IMR-90 (cell line): ENCODE results near the gene PRPF40A. TPM values are rescaled to one million over a fixed set of nuclear protein-coding genes. Genes with fewer than 3 reads are reported as not detected.

ENCODE experiments used
- ATAC-seq: fragments of 200-7000 bp; cut with Tn5 transposase; 2 replicates; pipeline ENCODE4 v1.9.1; 2020; ENCODE audit warnings: low read depth, mild to moderate bottlenecking, moderate library complexity
- BruUV-seq: library from RNA; stranded (reverse); fragments of 400-500 nt; replicated peaks from 2 replicates; lab custom pipeline; 2021; lab: Mats Ljungman, UMichigan
- CTCF ChIA-PET: fragments of 300-600 bp; formaldehyde crosslinking; extraction: SDS; loops from one replicate; lab custom pipeline; 2021; ENCODE audit warnings: antibody characterized with exemption; lab: Yijun Ruan, JAX
- POLR2A ChIA-PET: fragments of 300-600 bp; sonication (Branson Sonifier 250); formaldehyde crosslinking; loops from one replicate; lab custom pipeline; 2022; ENCODE audit warnings: antibody characterized with exemption; ENCODE audit not compliant: unreplicated experiment; lab: Charles Lee
- DNase-seq: peaks from one replicate; pipeline ENCODE4 v3.0.0; 2013
- H2AFZ ChIP-seq: replicated peaks from 2 replicates; pipeline ENCODE3; 2013; ENCODE audit warnings: low read length, mild to moderate bottlenecking; ENCODE audit not compliant: poor library complexity
- H2AK5ac ChIP-seq: 2 replicates; pipeline ENCODE4 v1.6.1; 2013; ENCODE audit warnings: low read depth, low read length, inconsistent platforms
- H2AK9ac ChIP-seq: replicated peaks from 2 replicates; pipeline ENCODE3; 2013; ENCODE audit warnings: mild to moderate bottlenecking, low read depth, low read length, moderate library complexity; ENCODE audit not compliant: poor library complexity
- H2BK120ac ChIP-seq: 2 replicates; pipeline ENCODE4 v1.6.1; 2013; ENCODE audit warnings: low read depth, low read length, inconsistent platforms
- H2BK15ac ChIP-seq: 3 replicates; pipeline ENCODE4 v1.6.1; 2013; ENCODE audit warnings: low read depth, low read length, inconsistent platforms
- H2BK20ac ChIP-seq: 2 replicates; pipeline ENCODE4 v1.6.1; 2013; ENCODE audit warnings: low read depth, mild to moderate bottlenecking, inconsistent platforms, low read length, moderate library complexity
- H2BK5ac ChIP-seq: 2 replicates; pipeline ENCODE4 v1.6.1; 2013; ENCODE audit warnings: mild to moderate bottlenecking, low read depth, low read length, inconsistent platforms; ENCODE audit not compliant: poor library complexity, severe bottlenecking
- H3K14ac ChIP-seq: replicated peaks from 2 replicates; pipeline ENCODE4 v1.6.1; 2013; ENCODE audit warnings: low read depth, low read length, inconsistent platforms
- H3K18ac ChIP-seq: 2 replicates; pipeline ENCODE4 v1.6.1; 2013; ENCODE audit warnings: low read depth, low read length, control low read depth
- H3K23ac ChIP-seq: 2 replicates; pipeline ENCODE4 v1.6.1; 2013; ENCODE audit warnings: low read depth, low read length, inconsistent platforms
- H3K27ac ChIP-seq: 2 replicates; pipeline ENCODE4 v1.5.1; 2013; ENCODE audit warnings: mild to moderate bottlenecking, control low read depth, low read length; ENCODE audit not compliant: insufficient read depth
- H3K27me3 ChIP-seq: 2 replicates; pipeline ENCODE4 v1.6.1; 2013; ENCODE audit warnings: low read length; ENCODE audit not compliant: control insufficient read depth, insufficient read depth
- H3K36me3 ChIP-seq: 2 replicates; pipeline ENCODE4 v1.6.1; 2013; ENCODE audit warnings: low read length, mixed read lengths; ENCODE audit not compliant: control insufficient read depth, insufficient read depth
- H3K4ac ChIP-seq: 2 replicates; pipeline ENCODE4 v1.6.1; 2013; ENCODE audit warnings: low read depth, low read length, inconsistent platforms
- H3K4me1 ChIP-seq: 2 replicates; pipeline ENCODE4 v1.6.1; 2013; ENCODE audit warnings: low read length, mixed read lengths; ENCODE audit not compliant: control insufficient read depth, insufficient read depth
- H3K4me2 ChIP-seq: 2 replicates; pipeline ENCODE4 v1.6.1; 2013; ENCODE audit warnings: low read depth, mild to moderate bottlenecking, control low read depth, low read length, moderate library complexity
- H3K4me3 ChIP-seq: 2 replicates; pipeline ENCODE4 v1.5.1; 2013; ENCODE audit warnings: low read depth, mild to moderate bottlenecking, control low read depth, low read length, moderate library complexity; ENCODE audit not compliant: insufficient read depth
- H3K56ac ChIP-seq: 2 replicates; pipeline ENCODE4 v1.6.1; 2013; ENCODE audit warnings: low read length, inconsistent platforms; ENCODE audit not compliant: insufficient read depth; ENCODE audit errors: extremely low read depth
- H3K79me1 ChIP-seq, 2 experiments: 2 replicates each; pipeline ENCODE4 v1.6.1; 2013; ENCODE audit warnings: low read length in 2 of 2, inconsistent platforms in 1 of 2, low read depth in 1 of 2
- H3K9ac ChIP-seq: 2 replicates; pipeline ENCODE4 v1.6.1; 2013; ENCODE audit warnings: low read depth, low read length, control low read depth
- H3K9me1 ChIP-seq: 2 replicates; pipeline ENCODE4 v1.6.1; 2013; ENCODE audit warnings: low read length, inconsistent platforms; ENCODE audit not compliant: insufficient read depth
- H3K9me3 ChIP-seq: 2 replicates; pipeline ENCODE4 v1.6.1; 2013; ENCODE audit warnings: low read length; ENCODE audit not compliant: control insufficient read depth, insufficient read depth
- H4K20me1 ChIP-seq: 2 replicates; pipeline ENCODE4 v1.6.1; 2013; ENCODE audit warnings: low read length, inconsistent platforms; ENCODE audit not compliant: insufficient read depth
- H4K5ac ChIP-seq: 2 replicates; pipeline ENCODE4 v1.6.1; 2013; ENCODE audit warnings: mild to moderate bottlenecking, low read depth, low read length, control low read depth
- H4K8ac ChIP-seq, 2 experiments: 2 replicates each; pipeline ENCODE4 v1.6.1; 2013; ENCODE audit warnings: low read depth in 2 of 2, low read length in 2 of 2, control low read depth in 1 of 2, inconsistent platforms in 1 of 2
- H4K91ac ChIP-seq: 2 replicates; pipeline ENCODE4 v1.6.1; 2013; ENCODE audit warnings: low read depth, low read length, inconsistent platforms; ENCODE audit not compliant: insufficient read depth
- BHLHE40 ChIP-seq: fragments of 150-350 bp; IDR thresholded peaks from 2 replicates; pipeline ENCODE4 v1.6.1; 2016; ENCODE audit warnings: mild to moderate bottlenecking, low read depth, low read length
- CHD1 ChIP-seq: IDR thresholded peaks from 2 replicates; pipeline ENCODE4 v1.6.1; 2012; ENCODE audit warnings: low read depth, low read length, improper control_type of control experiment
- ELK1 ChIP-seq: fragments of 150-350 bp; IDR thresholded peaks from 2 replicates; pipeline ENCODE4 v1.6.1; 2016; ENCODE audit warnings: low read depth, mild to moderate bottlenecking, low read length, moderate library complexity, borderline replicate concordance
- MAFK ChIP-seq: IDR thresholded peaks from 2 replicates; pipeline ENCODE4 v1.6.1; 2012; ENCODE audit warnings: low read depth, low read length, improper control_type of control experiment
- MAZ ChIP-seq: IDR thresholded peaks from 2 replicates; pipeline ENCODE4 v1.6.1; 2012; ENCODE audit warnings: low read depth, mild to moderate bottlenecking, low read length, improper control_type of control experiment, moderate library complexity, borderline replicate concordance
- MXI1 ChIP-seq: IDR thresholded peaks from 2 replicates; pipeline ENCODE4 v1.6.1; 2012; ENCODE audit warnings: low read depth, mild to moderate bottlenecking, low read length, moderate library complexity, borderline replicate concordance
- NFE2L2 ChIP-seq: fragments of 150-350 bp; IDR thresholded peaks from 2 replicates; pipeline ENCODE4 v1.6.1; 2016; ENCODE audit warnings: low read depth, mild to moderate bottlenecking, low read length
- POLR2A ChIP-seq: IDR thresholded peaks from 2 replicates; pipeline ENCODE4 v1.6.1; 2012; ENCODE audit warnings: mild to moderate bottlenecking, low read depth, low read length
- RCOR1 ChIP-seq: IDR thresholded peaks from 2 replicates; pipeline ENCODE4 v1.6.1; 2012; ENCODE audit warnings: mild to moderate bottlenecking, low read length, improper control_type of control experiment; ENCODE audit not compliant: insufficient replicate concordance
- SMC3 ChIP-seq: fragments of 150-350 bp; IDR thresholded peaks from 2 replicates; pipeline ENCODE4 v1.6.1; 2016; ENCODE audit warnings: low read depth, mild to moderate bottlenecking, antibody characterized with exemption, low read length, moderate library complexity
- USF2 ChIP-seq: fragments of 150-350 bp; IDR thresholded peaks from 2 replicates; pipeline ENCODE4 v1.6.1; 2017; ENCODE audit warnings: mild to moderate bottlenecking, antibody characterized with exemption, low read length, low read depth
- WGBS, 2 experiments: methylation state at CpG; one replicate each; pipeline versions ENCODE4 v1.1.5 to v1.1.7; 2013; ENCODE audit warnings: missing lambda C conversion rate in 2 of 2; ENCODE audit not compliant: insufficient read length in 1 of 2; ENCODE audit errors: extremely low coverage in 2 of 2; 5-methylcytosine and 5-hydroxymethylcytosine counted together
- dilution Hi-C: fragments of 300-500 bp; cut with HindIII; formaldehyde crosslinking; loops from one replicate; pipeline ENCODE4 v1.14.3; 2018; ENCODE audit warnings: low sequenced_read_pairs; ENCODE audit not compliant: unreplicated experiment
- in situ Hi-C: fragments of 300-500 bp; cut with MboI; formaldehyde crosslinking; loops from 3 replicates; pipeline ENCODE4 v1.14.3; 2019; ENCODE audit warnings: low sequenced_read_pairs, inconsistent platforms, mixed read lengths
- intact Hi-C: fragments of 100-400 bp; cut with micrococcal nuclease; formaldehyde crosslinking; loops from 2 replicates; pipeline ENCODE4 v1.10.0; 2022
- polyA plus RNA-seq, 3 experiments: library from polyadenylated mRNA; depleted of rRNA; stranded (reverse); fragments of >200 nt; gene quantifications; 2 replicates each; pipeline ENCODE4 v1.2.3, GENCODE V29; 2012; ENCODE audit warnings: low replicate concordance in 1 of 3
- total RNA-seq: library from RNA; depleted of rRNA; stranded (reverse); fragments of >200 nt; gene quantifications from 2 replicates; pipeline ENCODE4 v1.2.3, GENCODE V29; 2012

The PRPF40A gene
- total and polyA plus RNA-seq, 2 of the 4 experiments (the other 2 are of a cell fraction) = 49.1 to 150 TPM

DNA sequence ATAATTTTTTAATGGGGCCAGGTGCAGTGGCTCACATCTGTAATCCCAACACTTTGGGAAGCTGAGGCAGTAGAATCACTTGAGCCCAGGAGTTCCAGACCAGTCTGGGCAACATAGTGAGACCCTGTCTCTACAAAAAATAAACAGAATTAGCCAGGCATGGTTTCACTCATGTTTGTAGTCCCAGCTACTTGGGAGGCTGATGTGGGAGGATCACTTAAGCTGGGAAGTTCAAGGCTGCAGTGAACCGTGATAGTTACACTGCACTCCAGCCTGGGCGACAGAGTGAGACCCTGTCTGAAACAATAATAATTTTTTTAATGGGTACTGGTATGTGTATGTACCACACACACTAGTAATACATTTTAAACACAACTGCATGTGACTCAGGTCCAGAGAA lies 3.5 kb upstream of the PRPF40A start:
- DNase-seq = no peak
- Histone ChIP-seq H2AFZ (no peak overlapping the region), H3K9me1 (no peaks in the 10 kb centered on the region), H2AK5ac (no peak overlapping the region), H3K14ac (no peak overlapping the region), H4K8ac (no peak overlapping the region), H4K5ac (no peak overlapping the region), H3K9ac (no peak overlapping the region), H3K9me3 (no peaks in the 10 kb centered on the region), H3K23ac (no peak overlapping the region), H3K4me1 (peaks cover 2% of the 10 kb centered on the region; the same call in 1 of the 2 replicates), H2BK5ac (no peak overlapping the region), H3K18ac (no peak overlapping the region), H3K56ac (no peak overlapping the region), H3K4me2 (no peak overlapping the region), H3K79me1 (peaks cover 10 to 33% of the 10 kb centered on the region in 2 experiments), H3K36me3 (no peaks in the 10 kb centered on the region), H2BK20ac (no peak overlapping the region), H3K27ac (no peak overlapping the region), H3K4ac (no peak overlapping the region), H4K20me1 (no peaks in the 10 kb centered on the region; the same call in 1 of the 2 replicates), H2BK15ac (no peak overlapping the region), H2AK9ac (no peak overlapping the region), H2BK120ac (no peak overlapping the region), H3K27me3 (no peaks in the 10 kb centered on the region), H3K4me3 (no peak overlapping the region), H4K91ac (no peak overlapping the region)
- intact Hi-C loops (no loop called here), in situ Hi-C loops (no loop called here), dilution Hi-C loops (no loop called here)
- CTCF ChIA-PET = no interaction called here
- no peak for TF ChIP-seq POLR2A
- TF ChIP-seq BHLHE40 = no peak
- no peak for TF ChIP-seq NFE2L2
- TF ChIP-seq USF2 = no peak
- no peak for TF ChIP-seq MAFK
- TF ChIP-seq RCOR1 = no peak
- no peak for TF ChIP-seq ELK1
- no peak for TF ChIP-seq SMC3
- no peak for TF ChIP-seq CHD1
- TF ChIP-seq MXI1 = no peak
- TF ChIP-seq MAZ = no peak
- POLR2A ChIA-PET = no interaction called here
- no TSS peak for BruUV-seq
- ATAC-seq = no peak
- no CpG with 5 or more reads among the region's 2 CpGs for WGBS, 2 experiments
